RWPE1 (cell line): ENCODE data around the gene HPSE.
"Not testable (repeated sequence)": the region's sequence is repeated elsewhere in the genome, so short reads cannot be mapped to it uniquely, and the experiment has no call there.

ENCODE experiments used
- CTCF ChIA-PET: fragments of 350-600 bp; sonication (Branson Sonifier 250); formaldehyde crosslinking; extraction: SDS; loops from one replicate; lab custom pipeline; 2021; lab: Yijun Ruan, JAX
- POLR2A ChIA-PET: fragments of 400-600 bp; formaldehyde crosslinking; extraction: SDS; loops from one replicate; lab custom pipeline; 2020; ENCODE audit warnings: antibody characterized with exemption; ENCODE audit not compliant: low non-redundant PET; lab: Yijun Ruan, JAX
- DNase-seq: peaks from one replicate; pipeline ENCODE4 v3.0.0; 2012; ENCODE audit warnings: low spot score
- H3K27ac ChIP-seq: fragments of 450-650 bp; 2 replicates; pipeline ENCODE4 v1.5.1; 2017
- TF ChIP-seq, protein P1 (sequence below): fragments of 450-650 bp; conservative IDR thresholded peaks from 2 replicates; pipeline ENCODE4 v1.5.1; 2017; ENCODE audit warnings: low read depth, mild to moderate bottlenecking

HPSE gene

DNA sequence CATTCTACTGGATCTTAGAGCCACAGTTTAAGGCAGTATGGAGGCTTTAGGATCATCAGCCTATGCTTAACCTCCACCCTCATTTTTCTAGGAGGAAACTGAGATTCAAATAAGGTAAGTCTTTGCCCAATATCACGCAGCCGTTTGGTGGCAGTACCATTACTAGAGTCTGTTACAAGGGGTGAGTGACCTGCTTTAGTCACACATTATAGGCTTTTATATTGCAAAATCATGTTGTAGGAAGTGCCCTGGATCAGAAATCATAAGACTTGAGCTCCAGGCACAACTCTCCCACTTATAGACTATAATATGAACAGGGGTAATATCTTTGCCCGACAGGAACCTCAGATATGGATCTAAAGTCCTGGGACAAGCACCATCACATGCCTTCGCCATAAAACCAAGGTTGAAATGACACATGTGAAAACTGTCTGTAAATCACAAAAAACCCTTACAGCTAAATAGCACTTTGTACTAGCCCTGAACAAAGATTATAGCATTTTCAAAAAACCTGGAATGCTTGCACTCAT lies 19.2 kb downstream of the HPSE start:
- H3K27ac ChIP-seq: no peak overlapping the region
- DNase-seq: no peak
- TF ChIP-seq, protein P1, sequence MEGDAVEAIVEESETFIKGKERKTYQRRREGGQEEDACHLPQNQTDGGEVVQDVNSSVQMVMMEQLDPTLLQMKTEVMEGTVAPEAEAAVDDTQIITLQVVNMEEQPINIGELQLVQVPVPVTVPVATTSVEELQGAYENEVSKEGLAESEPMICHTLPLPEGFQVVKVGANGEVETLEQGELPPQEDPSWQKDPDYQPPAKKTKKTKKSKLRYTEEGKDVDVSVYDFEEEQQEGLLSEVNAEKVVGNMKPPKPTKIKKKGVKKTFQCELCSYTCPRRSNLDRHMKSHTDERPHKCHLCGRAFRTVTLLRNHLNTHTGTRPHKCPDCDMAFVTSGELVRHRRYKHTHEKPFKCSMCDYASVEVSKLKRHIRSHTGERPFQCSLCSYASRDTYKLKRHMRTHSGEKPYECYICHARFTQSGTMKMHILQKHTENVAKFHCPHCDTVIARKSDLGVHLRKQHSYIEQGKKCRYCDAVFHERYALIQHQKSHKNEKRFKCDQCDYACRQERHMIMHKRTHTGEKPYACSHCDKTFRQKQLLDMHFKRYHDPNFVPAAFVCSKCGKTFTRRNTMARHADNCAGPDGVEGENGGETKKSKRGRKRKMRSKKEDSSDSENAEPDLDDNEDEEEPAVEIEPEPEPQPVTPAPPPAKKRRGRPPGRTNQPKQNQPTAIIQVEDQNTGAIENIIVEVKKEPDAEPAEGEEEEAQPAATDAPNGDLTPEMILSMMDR: no peak
- POLR2A ChIA-PET: no interaction called here
- CTCF ChIA-PET: interaction anchor here (0.6 to 0.7 kb wide), 2 partner anchors 11 to 12 kb away, joined by 3 to 4 read pairs; no protein-coding TSS in a partner anchor

GRCh38 chr4:83308672-83309071 lies 26.0 kb downstream of the HPSE start:
- DNase-seq: no peak
- POLR2A ChIA-PET: no interaction called here

GRCh38 chr4:83307920-83308319 lies 26.7 kb downstream of the HPSE start:
- peak overlapping the region; percentile 59 for H3K27ac ChIP-seq
- ChIA-PET CTCF (no interaction called here), POLR2A (no interaction called here)
- TF ChIP-seq, protein P1: no peak
- DNase-seq: no peak

More at GRCh38 chr4:83308672-83309071, 26.0 kb downstream of the HPSE start:
- CTCF ChIA-PET: interaction anchor here (0.7 kb wide), 1 partner anchor 1276 kb away, joined by 3 read pairs; no protein-coding TSS in a partner anchor
- TF ChIP-seq, protein P1: no peak
- H3K27ac ChIP-seq: no peak overlapping the region

DNA sequence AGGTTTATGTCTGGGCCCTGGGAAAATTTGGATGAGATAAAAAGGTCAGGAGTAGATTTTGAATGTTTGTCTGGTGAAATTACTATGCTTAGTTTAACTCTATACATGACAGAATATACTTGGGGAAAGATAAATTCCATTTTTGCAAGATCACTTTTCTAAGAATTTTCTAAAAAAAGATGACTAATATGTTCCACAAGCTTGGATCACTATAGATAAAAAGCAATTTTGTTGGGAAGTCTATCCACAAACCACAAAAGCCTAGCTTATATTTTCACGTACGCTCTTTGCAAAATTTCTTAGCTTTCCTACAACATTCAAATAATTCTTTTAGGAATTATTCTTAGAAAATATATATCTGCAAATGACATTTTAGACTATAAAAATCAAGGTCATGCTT lies 29.5 kb downstream of the HPSE start:
- TF ChIP-seq, protein P1: no peak
- no peak for DNase-seq
- ChIA-PET POLR2A (no interaction called here), CTCF (interaction anchor here (0.7 kb wide), 1 partner anchor 87 kb away, joined by 3 read pairs; no protein-coding TSS in a partner anchor)
- H3K27ac ChIP-seq: no peak overlapping the region

DNA sequence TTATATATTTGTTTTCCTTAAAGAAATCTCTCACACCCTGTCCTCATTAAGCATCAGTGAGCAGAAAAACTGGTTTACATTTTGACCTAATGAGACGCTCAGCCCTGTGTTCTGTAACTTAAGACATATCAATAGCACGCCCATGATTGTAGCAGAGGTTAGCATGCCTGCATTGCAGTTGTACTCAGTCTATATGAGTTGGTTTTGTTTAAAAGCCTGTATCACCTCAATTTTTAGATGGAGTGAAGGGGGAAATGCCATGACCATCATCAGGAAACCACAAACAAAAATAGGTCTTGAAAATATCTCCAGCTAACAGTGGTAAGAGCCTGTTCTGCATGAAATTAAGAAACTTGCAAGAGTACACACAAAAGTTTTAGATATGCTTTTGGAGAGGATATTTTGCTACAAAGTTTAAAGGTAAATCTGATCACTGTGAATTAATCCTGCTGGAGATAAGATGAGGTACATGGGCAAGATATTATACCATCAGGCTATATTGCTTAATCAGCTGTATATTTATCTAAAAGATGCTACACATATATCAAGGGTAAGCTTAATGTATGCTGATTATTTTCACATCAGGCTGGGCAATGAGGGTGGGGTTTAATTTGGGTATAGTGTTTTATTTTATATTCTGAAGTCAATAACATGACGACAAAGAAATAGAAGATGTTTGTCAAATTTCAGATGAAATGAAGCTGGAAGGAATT lies 36.9 kb downstream of the HPSE start:
- TF ChIP-seq, protein P1: no peak
- CTCF ChIA-PET: no interaction called here
- no peak for DNase-seq
- POLR2A ChIA-PET: no interaction called here
- no peak overlapping the region for H3K27ac ChIP-seq

DNA sequence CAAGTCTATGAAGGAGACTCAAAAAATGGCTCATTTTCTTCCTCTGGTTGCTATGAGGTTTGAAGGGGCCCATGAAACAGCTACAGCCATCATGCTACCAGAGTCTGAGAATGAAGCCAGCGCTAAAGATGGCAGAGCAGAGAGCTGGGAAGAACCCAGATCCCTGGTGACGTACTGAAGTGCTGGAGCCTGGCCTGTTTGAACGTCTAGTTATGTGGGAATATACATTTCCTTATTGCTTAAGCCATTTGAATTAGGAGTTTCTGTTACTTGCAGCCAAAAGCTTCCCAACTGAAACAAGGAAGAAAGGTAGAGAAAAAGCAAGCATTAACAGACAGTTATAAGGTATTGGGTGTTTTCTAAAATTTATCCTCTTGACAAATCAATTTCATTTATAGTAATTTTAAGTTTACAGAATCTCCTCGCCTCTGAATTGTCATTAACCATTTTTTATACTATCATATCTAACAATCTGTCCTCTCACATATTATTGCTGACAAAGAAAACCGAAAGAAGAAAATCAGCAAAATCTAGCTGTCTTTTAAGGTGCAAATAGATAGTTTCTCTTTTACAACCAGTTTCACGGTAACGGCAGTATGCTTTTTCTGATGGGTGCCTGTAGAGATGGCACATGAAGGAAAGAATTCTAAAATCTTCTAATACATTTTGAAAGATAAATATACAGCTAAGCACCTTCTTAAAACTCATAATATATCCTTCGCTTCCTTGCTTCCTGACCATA lies 41.2 kb downstream of the HPSE start:
- no peak overlapping the region for H3K27ac ChIP-seq
- ChIA-PET CTCF (no interaction called here), POLR2A (no interaction called here)
- TF ChIP-seq, protein P1: no peak
- no peak for DNase-seq

GRCh38 chr4:83290059-83290774 lies 44.4 kb downstream of the HPSE start:
- DNase-seq, POLR2A ChIA-PET, CTCF ChIA-PET, H3K27ac ChIP-seq: not testable (repeated sequence)

GRCh38 chr4:83288381-83288780 lies 46.3 kb downstream of the HPSE start:
- CTCF ChIA-PET, POLR2A ChIA-PET, DNase-seq, H3K27ac ChIP-seq: not testable (repeated sequence)
